GM18498 (cell line): Measurements from ENCODE around the gene ATOSA.

Experiments used
- ATAC-seq: cut with Tn5 transposase; IDR thresholded peaks from one replicate; pipeline ENCODE4 v1.9.1; 2021; ENCODE audit warnings: mild to moderate bottlenecking, moderate library complexity; ENCODE audit not compliant: unreplicated experiment

ATOSA gene, protein sequence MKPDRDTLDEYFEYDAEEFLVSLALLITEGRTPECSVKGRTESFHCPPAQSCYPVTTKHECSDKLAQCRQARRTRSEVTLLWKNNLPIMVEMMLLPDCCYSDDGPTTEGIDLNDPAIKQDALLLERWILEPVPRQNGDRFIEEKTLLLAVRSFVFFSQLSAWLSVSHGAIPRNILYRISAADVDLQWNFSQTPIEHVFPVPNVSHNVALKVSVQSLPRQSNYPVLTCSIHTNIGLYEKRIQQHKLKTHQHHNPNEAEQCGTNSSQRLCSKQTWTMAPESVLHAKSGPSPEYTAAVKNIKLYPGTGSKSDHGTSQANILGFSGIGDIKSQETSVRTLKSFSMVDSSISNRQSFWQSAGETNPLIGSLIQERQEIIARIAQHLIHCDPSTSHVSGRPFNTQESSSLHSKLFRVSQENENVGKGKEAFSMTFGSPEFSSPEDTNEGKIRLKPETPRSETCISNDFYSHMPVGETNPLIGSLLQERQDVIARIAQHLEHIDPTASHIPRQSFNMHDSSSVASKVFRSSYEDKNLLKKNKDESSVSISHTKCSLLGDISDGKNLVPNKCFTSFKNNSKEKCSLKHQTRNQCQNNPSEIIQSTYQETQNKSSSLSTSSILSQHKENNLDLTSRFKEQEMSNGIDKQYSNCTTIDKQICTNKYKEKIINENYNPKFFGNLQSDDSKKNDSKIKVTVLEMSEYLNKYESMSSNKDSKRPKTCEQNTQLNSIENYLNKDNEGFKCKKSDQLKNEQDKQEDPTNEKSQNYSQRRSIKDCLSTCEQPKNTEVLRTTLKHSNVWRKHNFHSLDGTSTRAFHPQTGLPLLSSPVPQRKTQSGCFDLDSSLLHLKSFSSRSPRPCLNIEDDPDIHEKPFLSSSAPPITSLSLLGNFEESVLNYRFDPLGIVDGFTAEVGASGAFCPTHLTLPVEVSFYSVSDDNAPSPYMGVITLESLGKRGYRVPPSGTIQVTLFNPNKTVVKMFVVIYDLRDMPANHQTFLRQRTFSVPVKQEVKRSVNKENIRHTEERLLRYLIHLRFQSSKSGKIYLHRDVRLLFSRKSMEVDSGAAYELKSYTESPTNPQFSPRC

DNA sequence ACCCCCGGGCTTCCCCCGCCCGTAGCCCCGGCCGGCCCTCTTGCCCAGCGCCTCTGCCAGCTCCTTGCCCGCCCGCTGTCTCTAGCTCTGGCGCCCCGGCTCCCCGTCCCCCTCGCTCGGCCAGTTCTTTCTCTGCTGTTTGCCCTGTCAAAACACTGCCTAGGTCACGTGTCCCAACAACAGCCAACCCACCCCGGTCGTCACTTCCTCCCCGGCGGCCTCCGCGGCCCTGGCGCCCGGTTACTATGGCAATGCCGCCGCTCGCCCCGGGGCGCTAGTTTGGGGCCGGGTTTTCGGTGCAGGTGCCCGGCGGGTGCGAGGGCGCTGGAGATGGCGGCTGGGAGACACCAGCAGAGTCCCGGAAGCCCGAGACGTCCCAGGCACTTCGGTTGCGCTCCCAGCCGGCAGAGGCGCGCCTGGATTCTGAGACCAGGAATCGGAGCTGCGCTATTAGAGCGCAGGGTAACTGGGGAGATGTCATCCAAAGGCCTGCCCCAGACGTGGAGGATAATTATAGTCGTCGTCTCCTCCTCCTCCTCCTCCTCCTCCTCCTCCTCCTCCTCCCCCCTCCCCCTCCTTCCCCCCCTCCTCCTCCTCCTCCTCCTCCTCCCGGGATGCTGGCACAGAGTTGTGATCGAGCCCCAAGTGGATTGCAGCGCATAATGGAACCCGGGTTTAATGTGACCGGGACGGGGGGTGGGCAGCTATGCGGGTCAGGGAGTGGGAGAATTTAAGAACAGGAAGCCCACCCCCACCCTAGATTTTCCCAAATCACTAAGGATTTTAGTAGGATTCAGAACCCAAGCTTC, at the start of gene ATOSA:
TSS of gene ATOSA (minus strand) at position 157 of the 809 bp plus-strand sequence. CDS start 1,367 bp downstream, outside the sequence.
- peak; percentile 74 for ATAC-seq

- no peak for ATAC-seq
Measured at GRCh38 chr15:52728899-52729298, 49.7 kb upstream of the ATOSA start.

DNA sequence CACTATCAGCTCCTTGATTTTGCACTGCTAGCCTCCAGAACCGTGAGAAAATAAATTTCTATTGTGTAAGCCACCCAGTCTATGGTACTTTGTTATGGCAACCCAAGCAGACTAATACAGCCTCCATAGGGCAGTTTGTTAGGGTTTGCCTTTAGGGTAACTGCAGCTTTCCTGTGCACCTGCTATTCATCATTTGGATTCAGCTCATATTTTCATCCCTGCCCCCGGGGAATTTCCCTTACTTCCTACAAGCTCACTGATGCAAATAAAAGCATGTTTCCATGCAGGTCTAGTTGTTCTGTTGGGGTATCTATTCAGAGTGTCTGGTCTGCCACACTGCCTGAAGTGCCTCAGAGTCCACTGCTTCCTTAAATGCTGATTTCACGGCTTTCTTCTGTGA, 48.6 kb upstream of the ATOSA start:
- no peak for ATAC-seq

DNA sequence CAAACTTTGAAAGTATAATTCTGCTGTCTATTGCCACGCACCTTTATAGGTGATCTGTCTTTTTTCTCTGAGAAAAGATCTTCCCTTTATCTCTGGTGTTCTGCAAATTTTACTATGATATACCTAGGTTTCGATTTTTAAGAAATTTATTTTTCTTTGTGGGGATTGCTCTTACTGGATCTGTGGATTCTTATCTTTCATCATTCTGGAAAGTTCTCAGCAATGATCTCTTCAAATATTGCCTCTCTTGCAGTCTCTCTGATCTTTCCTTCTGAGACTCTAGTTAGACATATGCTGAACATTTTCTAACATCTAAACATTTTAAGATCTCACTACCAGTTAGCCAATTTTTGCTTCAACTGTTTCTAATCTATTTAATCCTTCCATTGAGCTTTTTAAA, 47.0 kb upstream of the ATOSA start:
- no peak for ATAC-seq

GRCh38 chr15:52718551-52718950, 39.4 kb upstream of the ATOSA start:
- ATAC-seq: no peak

- ATAC-seq: no peak
Measured at GRCh38 chr15:52717924-52718323, 38.7 kb upstream of the ATOSA start.

GRCh38 chr15:52717481-52717880, 38.3 kb upstream of the ATOSA start:
- ATAC-seq: no peak

GRCh38 chr15:52716536-52716935, 37.3 kb upstream of the ATOSA start:
- ATAC-seq: no peak

GRCh38 chr15:52715411-52715810, 36.2 kb upstream of the ATOSA start:
- no peak for ATAC-seq

- no peak for ATAC-seq
Measured at GRCh38 chr15:52714968-52715367, 35.8 kb upstream of the ATOSA start.

GRCh38 chr15:52710708-52711389, 31.7 kb upstream of the ATOSA start:
- no peak for ATAC-seq

DNA sequence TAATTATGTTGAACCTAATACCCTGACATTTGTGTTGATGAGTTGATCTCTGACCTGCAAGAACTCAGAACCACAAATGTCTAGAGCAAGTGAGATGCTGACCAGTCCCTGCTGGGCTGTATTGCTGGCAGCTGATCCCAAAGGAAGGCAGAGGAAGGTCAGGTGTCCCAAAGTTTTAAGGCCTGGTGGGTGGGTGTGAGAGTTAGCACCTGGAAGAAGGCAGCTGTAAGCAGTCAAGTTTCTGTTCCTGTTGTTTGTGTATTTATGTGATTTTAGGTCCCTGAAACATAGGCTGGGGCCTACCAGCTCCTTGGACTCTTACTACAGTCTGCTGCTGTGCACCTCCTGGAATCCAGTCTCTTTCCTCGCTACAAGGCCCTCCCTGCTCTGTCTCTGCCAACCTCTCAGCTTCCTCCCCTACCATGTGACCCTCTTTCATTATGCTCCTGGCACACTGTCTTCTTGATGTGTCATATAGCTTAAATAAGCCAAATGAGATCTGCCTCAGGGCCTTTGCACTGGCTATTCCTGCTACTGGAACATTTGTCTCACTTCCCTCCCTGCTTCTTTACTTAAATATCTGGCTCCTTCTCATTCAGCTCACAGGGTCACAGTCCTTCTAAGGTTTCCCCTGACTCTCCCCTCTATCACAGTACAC, 31.0 kb upstream of the ATOSA start:
- ATAC-seq: peak; percentile 43

DNA sequence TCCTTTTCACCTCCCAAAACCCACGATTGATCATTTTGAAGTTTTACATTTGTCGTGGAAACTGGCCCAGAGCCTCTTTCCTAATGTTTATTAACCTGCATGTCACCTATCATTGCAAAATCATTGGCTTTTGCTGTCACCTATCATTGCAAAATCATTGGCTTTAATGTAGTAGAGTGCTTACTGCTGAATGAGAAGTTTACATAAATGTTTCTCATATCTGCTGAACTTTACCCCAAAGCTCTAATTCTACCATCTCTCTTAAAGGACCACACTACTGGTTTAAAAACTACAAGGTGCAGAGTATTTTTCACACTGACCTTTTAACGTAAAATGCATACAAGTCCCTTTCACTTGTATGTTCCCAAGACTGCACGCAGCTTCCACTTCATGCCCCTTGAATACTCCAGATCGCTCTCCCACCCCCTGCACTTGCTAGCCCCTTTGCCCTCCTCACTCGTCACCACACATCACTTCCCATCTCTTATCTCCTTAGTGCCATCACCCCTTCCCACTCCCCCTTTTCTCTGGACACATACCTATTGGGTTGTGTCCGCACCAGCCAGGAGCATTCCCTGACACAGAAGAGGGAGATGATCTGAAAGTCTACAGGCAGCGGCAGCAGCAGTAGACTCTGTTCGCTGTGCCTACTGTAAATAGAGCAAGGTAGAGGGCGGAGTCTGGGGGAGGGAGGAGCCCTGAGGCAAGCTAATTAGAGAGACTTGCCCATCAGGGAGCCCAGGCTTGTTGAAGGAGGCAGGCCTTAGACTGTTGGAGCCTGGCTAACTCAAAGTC, 30.2 kb upstream of the ATOSA start:
- peak; percentile 80 for ATAC-seq

- no peak for ATAC-seq
Measured at GRCh38 chr15:52706091-52706490, 26.9 kb upstream of the ATOSA start.

DNA sequence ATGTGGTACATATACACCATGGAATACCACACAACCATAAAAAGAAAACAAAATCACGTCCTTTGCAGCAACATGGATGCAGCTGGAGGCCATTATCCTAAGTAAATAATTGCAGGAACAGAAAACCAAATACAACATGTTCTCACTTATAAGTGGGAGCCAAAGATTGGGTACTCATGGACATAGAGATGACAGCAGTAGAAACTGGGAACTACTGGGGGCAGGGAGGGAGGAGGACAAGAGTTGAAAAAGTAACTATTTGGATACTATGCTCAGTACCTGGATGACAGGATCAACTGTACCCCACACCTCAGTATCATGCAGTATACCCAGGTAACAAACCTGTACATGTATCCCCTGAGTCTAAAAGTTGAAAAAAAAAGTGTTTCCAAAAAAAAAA, 23.2 kb upstream of the ATOSA start:
- ATAC-seq: no peak

- ATAC-seq: no peak
Measured at GRCh38 chr15:52699457-52699856, 20.3 kb upstream of the ATOSA start.

GRCh38 chr15:52698514-52698913, 19.3 kb upstream of the ATOSA start:
- ATAC-seq: no peak

- no peak for ATAC-seq
Measured at GRCh38 chr15:52697051-52697450, 17.9 kb upstream of the ATOSA start.

GRCh38 chr15:52695154-52695553, 16.0 kb upstream of the ATOSA start:
- ATAC-seq: no peak
